ENCODE results near the gene CXorf38. TPM values are rescaled to one million over a fixed set of nuclear protein-coding genes. Genes with fewer than 3 reads are reported as not detected.
A peak's percentile ranks its signal among the peaks of the same experiment; 100 is the strongest.

Gene CXorf38
- total and polyA plus RNA-seq, 2 of the 8 experiments (the other 6 are each of a cell fraction or from before 2014, with no cell fraction given), result 3.6 to 6.4 TPM

GRCh38 chrX:40580537-40581335 lies 66.6 kb downstream of the CXorf38 start, which contains the start of gene ATP6AP2:
TSS of gene ATP6AP2 (plus strand) at chrX:40580970. CDS start at chrX:40581066, 96 bp downstream.
- H3K56ac ChIP-seq (replicated peaks; ENCODE audit: insufficient read length, low read depth, low read length), result no peak within 1 kb of the TSS
- no peak within 1 kb of the TSS for H4K91ac ChIP-seq (replicated peaks; ENCODE audit: insufficient read length, low read length)
- H3K4me1 ChIP-seq (replicated peaks in 1 of 4; ENCODE audit: control insufficient read depth in 3 of 4, insufficient read depth in 4 of 4, low read length in 3 of 4), result no peaks in the 10 kb centered on the region
- no peak within 1 kb of the TSS for H2BK20ac ChIP-seq (ENCODE audit: low read length)
- peak within 1 kb of the TSS; percentile 65 to 78 (median 71) for H3K4me3 ChIP-seq (ENCODE audit: extremely low read depth in 1 of 4, insufficient read depth in 2 of 4, low read depth in 3 of 4, low read length in 4 of 4)
- peak; percentile 56 to 85 for DNase-seq (ENCODE audit: low read depth in 1 of 2, low spot score in 2 of 2)
- H3K27me3 ChIP-seq (replicated peaks in 1 of 4; ENCODE audit: control insufficient read depth in 3 of 4, extremely low read depth in 1 of 4, insufficient read depth in 3 of 4, low read length in 3 of 4), result no peaks in the 10 kb centered on the region
- H3K79me2 ChIP-seq (ENCODE audit: control insufficient read depth in 1 of 2, insufficient read depth in 2 of 2, low read length in 2 of 2), result peaks cover 0 to 29% of the 10 kb centered on the region in 2 experiments; a peak in 2 of 4 replicates
- H3K4me2 ChIP-seq (ENCODE audit: insufficient read depth in 1 of 2, low read depth in 2 of 2, low read length in 2 of 2), result peak within 1 kb of the TSS; percentile 39 to 72
- no peaks in the 10 kb centered on the region for H3K36me3 ChIP-seq (ENCODE audit: control insufficient read depth in 2 of 4, insufficient read depth in 4 of 4, low read length in 3 of 4)
- 1% methylated on average over 36 of the region's 89 CpGs; no CpG with 5 or more reads in 1 of the 2 experiments for WGBS, 2 experiments (ENCODE audit: extremely low coverage in 1 of 2, insufficient coverage in 1 of 2, insufficient read length in 1 of 2, insufficient replicate concordance in 2 of 2, low coverage in 1 of 2, low lambda C conversion rate in 2 of 2, missing lambda C conversion rate in 1 of 2)
- no peaks in the 10 kb centered on the region for H3K23me2 ChIP-seq (ENCODE audit: low read depth, low read length)
- H2BK5ac ChIP-seq (ENCODE audit: low read depth, low read length), result no peak within 1 kb of the TSS; the same call in 1 of the 2 replicates
- peak within 1 kb of the TSS; percentile 25; the same call in 1 of the 2 replicates for H4K8ac ChIP-seq (ENCODE audit: extremely low read depth, insufficient read depth, low read length)
- H4K20me1 ChIP-seq (replicated peaks in 1 of 2; ENCODE audit: control insufficient read depth in 1 of 2, insufficient read depth in 2 of 2, low read length in 2 of 2), result peaks cover 2 to 3% of the 10 kb centered on the region in 2 experiments
- peak; percentile 73 for FAIRE-seq
- no peak within 1 kb of the TSS for H3K14ac ChIP-seq (ENCODE audit: insufficient read length)
- H2BK120ac ChIP-seq (replicated peaks; ENCODE audit: low read depth, low read length), result no peak within 1 kb of the TSS
- no peaks in the 10 kb centered on the region for H3K79me1 ChIP-seq (ENCODE audit: low read depth, low read length)
- H3K27ac ChIP-seq (ENCODE audit: low read depth, low read length), result peak within 1 kb of the TSS; percentile 59; the same call in 1 of the 2 replicates
- peak within 1 kb of the TSS; percentile 81 for H3K18ac ChIP-seq (ENCODE audit: extremely low read depth, low read length)
- H3K9me3 ChIP-seq (ENCODE audit: insufficient read depth in 2 of 2, low read depth in 1 of 2, low read length in 1 of 2), result no peaks in the 10 kb centered on the region
- no peak within 1 kb of the TSS for H3K4ac ChIP-seq (replicated peaks; ENCODE audit: insufficient read length, low read depth, low read length)
- H3K9ac ChIP-seq (replicated peaks in 1 of 4; ENCODE audit: extremely low read depth in 1 of 4, low read depth in 3 of 4, low read length in 3 of 4), result peak within 1 kb of the TSS; percentile 25 to 71 (median 43)
- no peak within 1 kb of the TSS for H3K23ac ChIP-seq (ENCODE audit: insufficient read length)
- H2BK12ac ChIP-seq (ENCODE audit: low read depth, low read length), result no peak within 1 kb of the TSS
- no peak within 1 kb of the TSS for H2BK15ac ChIP-seq (ENCODE audit: low read length)
- CTCF ChIA-PET (ENCODE audit: partially characterized antibody), result interaction anchor here (0.7 kb wide), 1 partner anchor 10 kb away, joined by 3 read pairs; no protein-coding TSS in a partner anchor
- POLR2A ChIA-PET (ENCODE audit: partially characterized antibody), result interaction anchor here (0.8 kb wide), 1 partner anchor 38 kb away, joined by 3 read pairs; no protein-coding TSS in a partner anchor
- peak within 1 kb of the TSS; percentile 93 for H4K5ac ChIP-seq (ENCODE audit: insufficient read length, low read depth, low read length)
- no peak within 1 kb of the TSS for H2AK5ac ChIP-seq (ENCODE audit: low read depth, low read length)
- no peak within 1 kb of the TSS; the same call in 1 of the 2 replicates for H2AFZ ChIP-seq (ENCODE audit: low read length)
- TF ChIP-seq CREB1 (IDR thresholded peaks at IDR 0.05) (peak; percentile 94), SIX5 (IDR thresholded peaks at IDR 0.05; ENCODE audit: low read depth, low read length) (no peak), CBX8 (IDR thresholded peaks at IDR 0.05; ENCODE audit: borderline replicate concordance, low read depth, low read length) (no peak), CEBPB (IDR thresholded peaks at IDR 0.05; ENCODE audit: low read depth, low read length) (no peak), E2F6 (IDR thresholded peaks at IDR 0.05) (no peak), EP300 (IDR thresholded peaks at IDR 0.05; ENCODE audit: borderline replicate concordance in 1 of 2, low read depth in 2 of 2, low read length in 2 of 2) (no peak), HDAC2 (IDR thresholded peaks at IDR 0.05; ENCODE audit: borderline replicate concordance in 1 of 2, low read depth in 2 of 2, low read length in 2 of 2) (no peak), RAD21 (IDR thresholded peaks at IDR 0.05 in 1 of 2, conservative IDR thresholded peaks at IDR 0.05 in 1 of 2; ENCODE audit: low read depth in 2 of 2, low read length in 2 of 2) (no peak), MAX (IDR thresholded peaks at IDR 0.05) (no peak), TEAD4 (IDR thresholded peaks at IDR 0.05; ENCODE audit: low read depth, low read length) (no peak)

Data from H1 (cell line).